Measurements from ENCODE around the gene ZNF445.
"Not testable (repeated sequence)": the region's sequence is repeated elsewhere in the genome, so short reads cannot be mapped to it uniquely, and the experiment has no call there.

ZNF445 gene

GRCh38 chr3:44416031-44417030, 61.1 kb downstream of the ZNF445 start:
- H3K4me3 ChIP-seq (ENCODE audit: low read length), result no peak overlapping the region
- H3K27ac ChIP-seq (ENCODE audit: low read length), result no peak overlapping the region
- no peaks in the 10 kb centered on the region for H3K4me1 ChIP-seq (ENCODE audit: insufficient read depth, low read length)
- H3K9ac ChIP-seq (ENCODE audit: low read depth, low read length), result no peak overlapping the region
- H3K27me3 ChIP-seq (ENCODE audit: insufficient read depth, low read length), result no peaks in the 10 kb centered on the region
- H3K36me3 ChIP-seq (ENCODE audit: insufficient read depth, low read depth, low read length), result no peaks in the 10 kb centered on the region
- H3K9me3 ChIP-seq (ENCODE audit: insufficient read depth, low read depth, low read length), result no peaks in the 10 kb centered on the region

DNA sequence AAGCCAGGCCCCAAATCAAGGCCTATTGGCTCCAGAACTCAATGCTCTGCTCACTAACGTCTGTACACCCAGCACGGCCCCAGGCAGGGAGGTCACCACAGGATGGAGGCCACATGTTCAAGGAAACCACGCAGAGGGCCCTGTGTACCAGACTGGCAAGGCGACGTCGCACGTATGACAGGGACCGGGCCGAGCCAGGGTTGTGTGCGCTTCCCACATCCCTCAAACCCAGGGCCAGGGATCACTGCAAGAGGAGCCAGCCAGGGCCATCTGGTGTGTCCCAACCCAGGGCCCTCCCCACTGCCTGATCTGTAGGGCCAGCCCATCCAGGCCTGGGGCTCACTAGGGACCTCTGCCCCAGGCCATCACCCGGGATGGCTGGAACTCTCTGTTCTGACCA, 62.0 kb downstream of the ZNF445 start:
- H3K9ac ChIP-seq (ENCODE audit: low read depth, low read length), result no peak overlapping the region
- H3K4me3 ChIP-seq (ENCODE audit: low read length), result no peak overlapping the region
- no peaks in the 10 kb centered on the region for H3K27me3 ChIP-seq (ENCODE audit: insufficient read depth, low read length)
- H3K9me3 ChIP-seq (ENCODE audit: insufficient read depth, low read depth, low read length), result no peaks in the 10 kb centered on the region
- H3K27ac ChIP-seq (ENCODE audit: low read length), result no peak overlapping the region
- no peaks in the 10 kb centered on the region for H3K4me1 ChIP-seq (ENCODE audit: insufficient read depth, low read length)
- no peaks in the 10 kb centered on the region for H3K36me3 ChIP-seq (ENCODE audit: insufficient read depth, low read depth, low read length)

DNA sequence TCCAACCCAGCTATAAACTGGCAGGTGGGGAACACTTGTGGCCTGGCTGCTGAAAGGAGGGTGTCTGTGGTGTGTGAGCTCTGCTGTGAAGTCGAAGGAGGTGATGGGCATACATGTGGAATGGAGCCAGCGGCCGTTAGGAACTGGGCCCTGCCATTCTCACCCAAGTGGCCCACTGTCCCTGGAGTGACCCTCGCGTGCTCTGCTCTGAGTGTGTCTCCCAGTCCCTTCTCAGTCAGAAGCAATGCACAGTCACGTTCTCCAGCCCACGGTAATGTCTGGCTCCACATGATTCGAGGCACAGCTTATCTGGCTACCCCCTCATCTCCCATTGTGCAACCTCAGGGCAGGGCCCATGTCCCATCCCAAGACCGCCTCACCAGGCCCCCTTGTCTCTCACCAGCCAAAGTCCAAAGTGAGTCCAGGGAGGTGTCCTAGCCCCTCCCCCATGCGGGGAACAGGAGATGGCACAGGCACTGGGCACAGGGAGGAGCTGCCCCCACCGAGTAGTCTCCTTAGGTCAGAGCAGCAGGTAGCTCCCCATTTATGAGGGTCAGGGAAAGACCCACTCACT, 62.9 kb downstream of the ZNF445 start:
- no peak overlapping the region for H3K9ac ChIP-seq (ENCODE audit: low read depth, low read length)
- no peaks in the 10 kb centered on the region for H3K36me3 ChIP-seq (ENCODE audit: insufficient read depth, low read depth, low read length)
- no peak overlapping the region for H3K4me3 ChIP-seq (ENCODE audit: low read length)
- H3K4me1 ChIP-seq (ENCODE audit: insufficient read depth, low read length), result no peaks in the 10 kb centered on the region
- no peaks in the 10 kb centered on the region for H3K27me3 ChIP-seq (ENCODE audit: insufficient read depth, low read length)
- H3K9me3 ChIP-seq (ENCODE audit: insufficient read depth, low read depth, low read length), result no peaks in the 10 kb centered on the region
- H3K27ac ChIP-seq (ENCODE audit: low read length), result no peak overlapping the region

DNA sequence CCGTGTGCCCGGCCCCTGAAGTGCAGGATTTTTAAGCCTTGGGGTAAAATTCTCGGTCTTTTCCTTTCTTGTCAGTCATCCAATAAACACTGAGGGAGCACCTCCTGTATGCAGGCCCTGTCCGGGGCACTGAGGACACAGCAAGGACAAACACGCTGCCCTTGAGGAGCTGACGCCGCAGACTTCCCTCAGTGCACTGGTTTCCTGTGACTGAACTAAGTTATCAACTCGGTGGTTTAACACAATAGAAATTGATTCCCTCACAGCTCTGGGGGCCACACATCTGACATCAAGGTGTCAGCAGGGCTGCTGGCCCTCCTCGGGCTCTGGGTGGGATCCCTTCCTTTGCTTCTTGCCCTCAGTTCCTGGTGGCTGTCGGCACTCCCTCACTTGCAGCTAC, 65.1 kb downstream of the ZNF445 start:
- Histone ChIP-seq H3K9ac (ENCODE audit: low read depth, low read length) (no peak overlapping the region), H3K4me3 (ENCODE audit: low read length) (no peak overlapping the region), H3K27ac (ENCODE audit: low read length) (no peak overlapping the region)

DNA sequence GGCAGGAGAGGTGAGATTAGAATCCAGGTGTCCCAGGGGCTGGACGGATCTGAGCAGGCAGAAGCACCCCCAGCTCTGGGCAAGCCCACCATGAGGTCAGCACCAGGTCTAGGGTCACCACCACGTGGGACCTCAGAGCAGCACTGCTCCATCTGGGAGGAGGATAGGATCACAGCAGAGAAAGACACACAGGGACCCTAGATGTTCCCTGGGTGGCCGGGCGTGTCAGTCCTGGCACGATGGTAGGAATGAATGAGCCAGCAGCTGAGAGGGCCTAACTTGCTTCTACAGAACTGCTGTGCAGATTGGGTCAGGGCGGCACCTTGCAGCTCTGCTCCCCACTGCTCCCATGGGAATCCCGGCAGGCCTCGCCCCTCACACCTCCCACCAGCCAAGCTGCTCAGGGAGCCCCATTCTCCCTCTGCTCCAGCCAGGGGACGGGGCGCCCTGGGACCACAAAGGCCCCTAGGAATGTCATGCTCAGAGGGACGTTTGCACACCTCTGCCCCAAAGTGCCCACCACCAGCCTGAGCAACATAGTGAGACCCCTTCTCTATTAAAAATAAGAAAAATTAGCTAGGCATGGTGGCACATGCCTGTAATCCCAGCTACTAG, 66.3 kb downstream of the ZNF445 start:
- no peak overlapping the region for H3K27ac ChIP-seq (ENCODE audit: low read length)
- no peaks in the 10 kb centered on the region for H3K27me3 ChIP-seq (ENCODE audit: insufficient read depth, low read length)
- H3K36me3 ChIP-seq (ENCODE audit: insufficient read depth, low read depth, low read length), result no peaks in the 10 kb centered on the region
- no peak overlapping the region for H3K4me3 ChIP-seq (ENCODE audit: low read length)
- H3K9ac ChIP-seq (ENCODE audit: low read depth, low read length), result no peak overlapping the region
- no peaks in the 10 kb centered on the region for H3K9me3 ChIP-seq (ENCODE audit: insufficient read depth, low read depth, low read length)
- no peaks in the 10 kb centered on the region for H3K4me1 ChIP-seq (ENCODE audit: insufficient read depth, low read length)

More for the DNA sequence above, 65.1 kb downstream of the ZNF445 start:
- Histone ChIP-seq H3K27me3 (ENCODE audit: insufficient read depth, low read length) (no peaks in the 10 kb centered on the region), H3K36me3 (ENCODE audit: insufficient read depth, low read depth, low read length) (no peaks in the 10 kb centered on the region), H3K4me1 (ENCODE audit: insufficient read depth, low read length) (no peaks in the 10 kb centered on the region), H3K9me3 (ENCODE audit: insufficient read depth, low read depth, low read length) (no peaks in the 10 kb centered on the region)

DNA sequence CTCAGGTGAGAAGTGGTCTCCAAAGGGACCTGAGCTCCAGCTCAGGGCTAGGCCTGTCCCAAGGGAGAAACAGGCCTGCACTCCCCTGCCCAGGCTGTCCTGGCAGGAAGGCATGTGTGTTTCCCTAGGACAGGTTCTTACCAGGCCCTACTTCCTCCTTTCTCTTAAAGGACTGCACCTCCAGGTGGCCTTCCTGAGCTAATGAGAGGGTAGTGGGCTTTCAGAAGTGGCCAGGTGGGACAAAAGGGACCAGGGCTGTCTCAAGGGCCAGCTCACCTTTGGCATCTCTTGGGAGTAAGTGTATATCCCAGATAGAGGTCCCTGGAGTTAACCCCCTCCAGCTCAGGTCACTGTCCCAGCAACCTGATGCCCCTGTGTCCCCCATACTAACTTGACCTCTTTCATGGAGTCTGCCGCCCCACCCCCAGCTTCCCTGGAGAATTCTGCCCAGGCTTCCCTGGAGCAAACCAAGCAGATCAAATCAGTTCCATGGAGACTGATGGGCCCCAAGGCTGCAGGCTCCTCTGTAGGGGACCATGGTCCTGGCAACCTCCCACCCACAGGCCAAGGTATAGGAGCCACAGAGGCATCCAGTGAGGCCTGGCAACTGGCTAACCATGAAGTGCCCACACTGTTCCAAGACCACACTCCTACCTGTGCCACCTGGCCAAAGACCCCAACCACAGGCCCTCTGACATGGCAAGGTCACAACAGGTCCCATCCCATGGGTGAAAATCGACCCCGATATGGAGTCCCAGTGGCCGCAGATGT, 67.6 kb downstream of the ZNF445 start:
- no peaks in the 10 kb centered on the region for H3K4me1 ChIP-seq (ENCODE audit: insufficient read depth, low read length)
- H3K9ac ChIP-seq (ENCODE audit: low read depth, low read length), result no peak overlapping the region
- H3K36me3 ChIP-seq (ENCODE audit: insufficient read depth, low read depth, low read length), result no peaks in the 10 kb centered on the region
- H3K27ac ChIP-seq (ENCODE audit: low read length), result no peak overlapping the region
- H3K4me3 ChIP-seq (ENCODE audit: low read length), result no peak overlapping the region
- H3K9me3 ChIP-seq (ENCODE audit: insufficient read depth, low read depth, low read length), result no peaks in the 10 kb centered on the region
- no peaks in the 10 kb centered on the region for H3K27me3 ChIP-seq (ENCODE audit: insufficient read depth, low read length)

DNA sequence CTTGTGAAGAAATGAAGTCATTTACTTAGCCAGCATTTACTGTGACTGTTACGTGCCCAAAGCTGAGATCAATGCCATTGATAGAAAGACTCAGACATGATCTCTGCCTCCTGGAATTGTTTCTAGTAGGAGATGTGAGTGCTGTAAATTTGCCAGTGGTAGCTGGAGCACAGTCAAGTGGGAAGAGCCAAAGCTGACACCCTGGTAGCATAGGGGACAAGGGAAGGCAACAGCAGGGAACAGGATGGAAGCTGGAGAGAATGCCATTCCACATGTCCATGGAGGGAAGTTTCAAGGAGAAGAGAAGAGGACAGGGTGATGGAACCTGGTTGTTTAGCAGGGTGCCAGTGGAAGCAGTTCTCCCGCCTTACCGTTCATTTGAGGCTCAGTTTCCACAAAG, 74.9 kb downstream of the ZNF445 start:
- Histone ChIP-seq H3K9me3 (ENCODE audit: insufficient read depth, low read depth, low read length) (no peaks in the 10 kb centered on the region), H3K36me3 (ENCODE audit: insufficient read depth, low read depth, low read length) (peaks cover 3% of the 10 kb centered on the region; the same call in 1 of the 2 replicates), H3K9ac (ENCODE audit: low read depth, low read length) (no peak overlapping the region), H3K4me1 (ENCODE audit: insufficient read depth, low read length) (no peaks in the 10 kb centered on the region), H3K4me3 (ENCODE audit: low read length) (no peak overlapping the region), H3K27me3 (ENCODE audit: insufficient read depth, low read length) (no peaks in the 10 kb centered on the region), H3K27ac (ENCODE audit: low read length) (no peak overlapping the region)

- H3K4me1 ChIP-seq (ENCODE audit: insufficient read depth, low read length), result no peaks in the 10 kb centered on the region
- H3K27me3 ChIP-seq (ENCODE audit: insufficient read depth, low read length), result no peaks in the 10 kb centered on the region
- H3K27ac ChIP-seq (ENCODE audit: low read length), result no peak overlapping the region
- no peaks in the 10 kb centered on the region for H3K9me3 ChIP-seq (ENCODE audit: insufficient read depth, low read depth, low read length)
- H3K9ac ChIP-seq (ENCODE audit: low read depth, low read length), result no peak overlapping the region
- no peak overlapping the region for H3K4me3 ChIP-seq (ENCODE audit: low read length)
- H3K36me3 ChIP-seq (ENCODE audit: insufficient read depth, low read depth, low read length), result peaks cover 6% of the 10 kb centered on the region; the same call in 1 of the 2 replicates
Observed at GRCh38 chr3:44400771-44401170, 76.7 kb downstream of the ZNF445 start.

- peaks cover 6% of the 10 kb centered on the region; the same call in 1 of the 2 replicates for H3K36me3 ChIP-seq (ENCODE audit: insufficient read depth, low read depth, low read length)
- no peaks in the 10 kb centered on the region for H3K27me3 ChIP-seq (ENCODE audit: insufficient read depth, low read length)
- H3K27ac ChIP-seq (ENCODE audit: low read length), result no peak overlapping the region
- H3K9ac ChIP-seq (ENCODE audit: low read depth, low read length), result no peak overlapping the region
- no peaks in the 10 kb centered on the region for H3K9me3 ChIP-seq (ENCODE audit: insufficient read depth, low read depth, low read length)
- H3K4me1 ChIP-seq (ENCODE audit: insufficient read depth, low read length), result no peaks in the 10 kb centered on the region
- no peak overlapping the region for H3K4me3 ChIP-seq (ENCODE audit: low read length)
Observed at GRCh38 chr3:44398853-44399252, 78.6 kb downstream of the ZNF445 start.

GRCh38 chr3:44398271-44398670, 79.2 kb downstream of the ZNF445 start:
- not testable (repeated sequence) for H3K27ac ChIP-seq (ENCODE audit: low read length); H3K4me1 ChIP-seq (ENCODE audit: insufficient read depth, low read length); H3K9ac ChIP-seq (ENCODE audit: low read depth, low read length); H3K4me3 ChIP-seq (ENCODE audit: low read length); H3K27me3 ChIP-seq (ENCODE audit: insufficient read depth, low read length); H3K36me3 ChIP-seq (ENCODE audit: insufficient read depth, low read depth, low read length); H3K9me3 ChIP-seq (ENCODE audit: insufficient read depth, low read depth, low read length)

Data from iPS-20b (cell line).